ENCODE data around the gene MN1.
"Not testable (repeated sequence)": the region's sequence is repeated elsewhere in the genome, so short reads cannot be mapped to it uniquely, and the experiment has no call there.

The MN1 gene

DNA sequence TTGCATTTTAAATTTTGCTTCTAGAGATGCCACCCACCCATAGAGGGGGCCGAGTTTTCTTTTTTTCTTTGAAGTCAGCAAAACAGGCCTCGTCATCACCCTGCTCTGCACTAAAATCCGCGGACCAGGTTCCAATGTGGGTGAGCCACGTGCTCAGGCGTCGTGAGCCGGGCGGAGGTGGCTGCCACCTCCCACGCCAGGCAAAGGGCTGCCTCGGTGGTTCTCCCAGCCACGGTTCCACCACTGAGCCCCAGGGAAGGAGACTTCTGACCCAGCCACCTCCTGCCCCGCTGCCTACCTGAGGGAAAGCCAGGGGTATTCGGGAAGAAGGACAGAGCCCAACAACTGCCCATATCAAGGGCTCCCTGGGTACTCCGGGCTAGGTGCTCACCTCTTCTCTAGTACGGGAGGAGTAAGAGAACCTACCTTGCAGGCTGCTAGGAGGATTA is 45.3 kb downstream of the MN1 start:
- DNase-seq: no peak

GRCh38 chr22:27755521-27756211 is 45.9 kb downstream of the MN1 start:
- DNase-seq: no peak

DNA sequence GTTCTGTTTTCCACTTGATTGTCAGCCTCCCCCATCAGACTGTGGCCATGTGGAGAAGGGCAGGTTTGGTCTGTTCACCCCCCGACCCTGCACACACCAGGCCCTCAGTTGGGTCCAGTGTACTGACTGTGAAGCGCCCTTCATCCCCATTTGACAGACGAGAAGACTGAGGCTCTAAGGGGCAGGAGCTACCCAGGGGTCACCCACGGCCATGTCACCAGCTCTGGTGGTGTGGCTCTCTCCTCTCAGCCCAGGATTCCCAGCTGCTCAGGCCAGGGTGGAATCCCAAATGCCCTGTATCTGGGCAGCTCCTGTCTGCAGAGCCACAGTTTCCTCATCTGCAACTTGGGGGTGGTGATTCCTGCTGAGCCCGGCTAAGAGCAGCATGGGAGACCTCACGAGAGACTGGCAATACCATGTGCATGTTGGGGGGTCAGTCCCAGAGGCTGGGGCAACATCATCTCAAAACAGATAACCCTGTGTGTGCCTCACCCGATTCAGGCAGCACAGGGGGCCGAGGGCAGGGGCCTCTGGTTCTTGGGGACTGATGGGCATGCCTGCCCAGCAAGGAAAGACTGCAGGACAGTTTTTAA is 46.6 kb downstream of the MN1 start:
- DNase-seq: no peak

DNA sequence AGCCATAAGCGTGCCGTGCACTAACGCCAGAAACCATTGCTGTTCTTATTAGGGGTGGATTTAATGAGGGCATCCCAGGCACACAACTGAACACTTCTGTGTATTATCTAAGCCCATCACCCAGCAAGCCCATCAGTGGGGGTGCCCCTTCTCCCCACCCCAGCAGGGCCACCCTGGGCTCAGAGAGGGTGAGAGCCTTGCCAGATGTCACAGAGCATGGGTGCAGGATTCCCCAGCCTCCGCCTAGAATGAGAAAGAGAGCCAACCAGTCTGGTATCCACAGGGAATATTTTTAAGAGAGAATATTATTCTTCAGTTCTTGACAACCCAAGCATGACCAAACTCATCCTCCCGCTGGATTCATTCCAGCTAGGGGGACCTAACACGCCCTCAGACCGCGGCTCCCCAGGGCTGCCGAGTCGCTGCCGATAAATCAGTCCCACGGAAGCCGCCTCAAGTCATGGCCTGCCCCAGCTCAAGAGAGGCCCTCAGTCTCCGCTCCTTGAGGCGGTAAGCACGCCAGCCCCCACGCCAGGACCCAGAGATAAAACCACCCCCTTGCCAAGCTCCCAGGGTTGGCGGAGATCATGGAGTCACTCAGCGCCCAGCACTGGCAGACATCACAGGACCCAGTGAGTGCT is 47.2 kb downstream of the MN1 start:
- no peak for DNase-seq

DNA sequence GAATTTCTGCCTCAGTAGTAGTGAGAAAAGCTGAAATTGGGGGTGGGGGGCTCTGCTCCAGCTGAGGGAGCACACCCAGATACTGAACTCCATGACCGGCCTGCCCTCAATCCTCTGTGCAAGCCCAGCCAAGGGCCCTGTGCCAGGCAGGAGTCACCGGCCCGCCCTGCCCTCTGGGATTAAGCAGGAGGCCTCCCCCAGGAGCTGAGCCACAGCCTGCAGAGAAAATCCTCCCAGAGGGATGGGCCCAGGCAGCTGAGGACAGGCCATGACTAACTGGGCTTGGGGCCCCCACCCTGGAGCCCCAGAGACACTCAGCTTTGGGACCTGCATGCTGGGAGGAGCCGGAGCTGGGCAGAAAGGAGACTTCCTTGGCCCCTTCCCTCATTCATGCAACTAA is 48.8 kb downstream of the MN1 start:
- no peak for DNase-seq

DNA sequence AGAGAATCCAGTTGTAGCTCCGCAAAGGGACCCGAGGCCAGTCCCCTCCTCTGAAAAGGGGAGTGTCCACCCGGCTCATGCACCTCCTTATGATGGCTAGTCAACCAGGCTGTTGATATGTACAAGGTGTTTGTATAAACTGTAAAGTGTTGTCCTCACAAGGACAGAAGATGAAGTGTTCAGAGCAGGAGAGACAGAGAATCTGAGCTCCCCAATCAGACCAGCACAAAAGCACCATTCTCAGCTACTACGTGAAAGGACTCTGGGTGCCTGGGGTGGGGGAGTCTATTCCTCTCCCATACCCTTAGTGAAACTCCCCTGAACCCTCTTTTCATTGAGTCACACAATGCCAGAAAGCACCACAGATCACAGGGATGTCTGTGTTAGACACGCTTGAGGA is 49.4 kb downstream of the MN1 start:
- no peak for DNase-seq

GRCh38 chr22:27751277-27752070 is 50.1 kb downstream of the MN1 start:
- no peak for DNase-seq

GRCh38 chr22:27750584-27751265 is 50.8 kb downstream of the MN1 start:
- no peak for DNase-seq

DNA sequence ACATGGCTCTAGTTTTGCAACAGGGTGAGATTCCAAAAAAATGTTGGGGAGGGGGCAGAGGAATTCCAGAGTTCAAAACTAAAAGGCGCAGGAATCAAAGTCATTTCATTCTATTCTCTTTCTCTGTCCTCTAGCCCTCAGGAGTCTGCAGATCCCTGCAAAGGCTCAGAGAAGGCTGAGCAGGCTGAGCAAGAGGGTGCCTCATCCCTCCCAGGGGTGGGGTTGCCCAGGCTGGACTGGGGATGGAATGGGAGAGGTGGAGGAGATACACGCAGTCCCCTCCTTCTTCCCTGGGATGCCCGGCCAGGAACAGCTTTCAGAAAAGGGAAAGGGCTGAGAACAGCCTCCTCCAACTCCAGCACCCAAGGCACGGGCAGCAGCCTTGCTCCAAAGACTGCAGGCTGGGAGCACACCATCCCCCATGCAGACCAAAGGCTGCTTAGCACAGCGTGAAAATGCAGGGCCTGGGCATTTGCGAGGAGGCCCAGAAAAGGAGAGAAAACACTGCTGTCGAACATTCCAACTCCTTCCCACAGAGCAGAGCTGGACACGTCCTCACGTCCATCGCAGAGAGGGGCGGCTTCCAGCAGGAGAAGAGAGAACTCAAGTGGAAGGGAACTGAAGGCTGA is 51.8 kb downstream of the MN1 start:
- no peak for DNase-seq

GRCh38 chr22:27748751-27749191 is 52.8 kb downstream of the MN1 start:
- DNase-seq: no peak

GRCh38 chr22:27748349-27748748 is 53.2 kb downstream of the MN1 start:
- DNase-seq: no peak

DNA sequence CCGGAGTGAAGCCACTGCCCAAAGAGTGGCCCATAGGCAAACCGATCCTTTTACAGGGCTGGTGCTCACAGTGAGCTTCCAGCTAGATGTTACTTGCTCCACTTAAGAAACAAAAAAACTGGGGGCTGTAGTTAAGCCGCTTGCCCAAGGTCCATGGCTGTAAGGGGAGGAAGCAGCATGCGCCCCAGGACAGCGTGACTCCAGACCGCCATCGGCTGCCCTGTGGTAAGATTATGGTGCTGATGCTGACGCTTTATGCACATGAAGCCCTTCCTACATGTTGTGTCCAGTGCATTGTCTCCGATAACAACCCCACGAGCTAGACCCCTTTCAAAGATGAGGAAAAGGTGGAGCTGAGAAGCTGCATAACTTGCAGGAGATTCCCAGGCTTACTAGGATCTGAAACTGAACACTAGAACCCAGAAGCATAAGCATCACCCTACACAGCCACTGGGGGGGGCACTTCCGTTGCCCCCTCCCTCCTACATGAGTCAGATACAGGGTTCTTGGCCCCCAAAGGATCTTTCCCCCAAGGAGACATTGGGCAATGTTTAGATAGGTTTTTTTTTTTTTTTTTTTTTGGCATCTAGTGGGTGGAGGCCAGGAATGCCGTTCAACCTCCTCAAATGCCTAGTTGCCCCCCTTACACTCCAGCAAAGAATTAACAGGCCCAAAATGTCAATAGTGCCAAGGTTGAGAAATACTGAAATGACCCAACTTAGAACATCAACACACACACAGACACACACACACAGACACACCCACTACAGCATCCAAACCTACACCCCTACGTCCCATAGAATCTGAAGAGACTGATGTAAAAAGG is 53.9 kb downstream of the MN1 start:
- DNase-seq: no peak

GRCh38 chr22:27746918-27747317 is 54.6 kb downstream of the MN1 start:
- DNase-seq: no peak

DNA sequence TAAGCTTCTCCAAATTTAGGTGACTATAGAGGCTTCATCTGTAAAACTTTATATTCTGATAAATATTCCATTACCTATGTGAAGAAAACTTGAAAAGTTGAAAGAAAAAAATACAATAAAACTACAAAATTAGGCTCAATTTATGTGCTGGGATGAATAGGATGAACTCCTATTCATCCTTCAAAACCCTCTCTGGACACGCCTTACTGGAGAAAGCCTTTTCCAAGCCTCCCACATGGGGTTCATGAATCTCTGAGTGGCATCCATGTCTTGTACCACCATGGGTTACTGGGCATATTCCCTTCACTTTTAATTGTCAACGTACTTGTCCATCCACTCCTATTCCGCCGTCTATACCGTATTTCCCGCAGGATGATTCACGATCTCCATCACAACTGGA is 55.7 kb downstream of the MN1 start:
- DNase-seq: no peak

DNA sequence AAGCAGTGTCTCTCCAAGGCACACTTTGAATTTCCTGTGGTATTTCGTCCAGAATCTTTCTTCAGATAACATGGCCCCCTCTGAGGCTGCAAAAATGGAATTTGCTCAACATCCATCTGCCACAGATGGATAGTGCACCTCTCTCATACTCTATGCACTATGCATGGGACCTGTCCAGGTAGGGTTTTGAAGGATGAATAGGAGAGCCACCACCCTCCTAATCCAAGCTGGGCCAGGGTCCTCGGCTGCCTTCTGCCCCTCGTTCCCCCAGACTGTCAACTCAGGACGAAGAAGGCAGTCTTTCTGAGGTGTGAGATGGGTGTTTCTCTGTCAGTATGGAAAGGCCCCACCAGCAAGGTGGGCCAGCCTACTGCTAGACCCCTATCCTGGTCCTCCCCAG is 56.4 kb downstream of the MN1 start:
- no peak for DNase-seq

- DNase-seq: not testable (repeated sequence)
Measured at GRCh38 chr22:27744078-27744477, 57.5 kb downstream of the MN1 start.

- DNase-seq: no peak
Measured at GRCh38 chr22:27740202-27740748, 61.3 kb downstream of the MN1 start.

DNA sequence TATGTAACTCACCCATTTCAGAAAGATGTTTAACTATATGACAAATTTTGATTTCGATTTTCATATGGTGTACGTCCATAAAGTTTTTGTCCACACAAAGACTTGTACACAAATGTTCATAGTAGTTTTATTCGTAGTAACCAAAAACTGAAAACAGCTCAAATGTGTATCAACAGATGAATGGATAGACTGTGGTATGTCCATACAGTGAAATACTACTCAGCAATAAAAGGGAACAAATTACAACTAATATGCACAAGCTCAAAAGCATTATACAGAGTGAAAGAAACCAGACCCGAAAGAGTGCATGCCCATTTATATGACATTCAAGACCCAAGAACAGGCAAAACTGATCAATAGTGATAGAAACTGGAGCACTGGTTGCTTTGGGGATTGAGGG is 64.0 kb downstream of the MN1 start:
- DNase-seq: no peak

- DNase-seq: no peak
Measured at GRCh38 chr22:27734066-27734465, 67.5 kb downstream of the MN1 start.

- DNase-seq: no peak
Measured at GRCh38 chr22:27732841-27733240, 68.7 kb downstream of the MN1 start.

DNA sequence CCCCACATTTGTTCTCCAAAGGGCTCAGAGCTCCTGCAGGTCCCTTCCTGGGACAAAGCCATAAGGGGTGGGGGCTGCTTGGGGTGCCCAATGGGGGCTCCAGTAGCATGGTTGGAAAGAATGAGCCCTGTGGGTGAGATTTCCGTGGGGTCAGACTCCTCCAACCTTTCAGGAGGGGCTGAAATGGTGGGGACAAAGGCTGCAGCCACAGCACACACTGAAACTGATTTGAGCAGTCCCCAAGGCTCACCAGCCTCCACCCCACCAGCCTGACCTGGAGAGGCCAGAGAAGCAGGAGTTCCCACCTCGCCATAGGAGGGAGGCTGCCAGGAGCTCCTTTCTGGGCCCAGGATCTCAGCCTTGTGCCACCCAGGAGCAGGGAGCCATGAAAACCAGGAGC is 69.2 kb downstream of the MN1 start:
- no peak for DNase-seq

All from NCI-H748 treated with DMSO at 0.1 percent for 48 hours (cell line).